Testis (tissue), 3 donors: ENCODE results near the gene FHOD3. TPM values are rescaled to one million over a fixed set of nuclear protein-coding genes. Genes with fewer than 3 reads are reported as not detected.
A peak's percentile ranks its signal among the peaks of the same experiment; 100 is the strongest.

Experiments
- DNase-seq: peaks from one replicate; pipeline ENCODE4 v3.0.0-alpha.2; 2019
- H3K27ac ChIP-seq, 2 donors: fragments of 200-600 bp; sonication (generic); one replicate each; pipeline ENCODE4 v1.5.1; 2019
- H3K27me3 ChIP-seq: fragments of 200-600 bp; sonication (generic); one replicate; pipeline ENCODE4 v1.5.1; 2019
- H3K36me3 ChIP-seq: fragments of 200-600 bp; sonication (generic); one replicate; pipeline ENCODE4 v1.5.1; 2017; ENCODE audit warnings: low read depth; ENCODE audit errors: missing control alignments
- H3K4me1 ChIP-seq: fragments of 200-600 bp; sonication (generic); one replicate; pipeline ENCODE4 v1.5.1; 2019
- H3K4me3 ChIP-seq, 2 donors: fragments of 200-600 bp; sonication (generic); one replicate each; pipeline ENCODE4 v1.5.1; 2017 to 2019
- H3K9me3 ChIP-seq: fragments of 200-600 bp; sonication (generic); one replicate; pipeline ENCODE4 v1.5.1; 2017
- POLR2A ChIP-seq: fragments of 450-650 bp; IDR thresholded peaks from one replicate; pipeline ENCODE4 v1.6.1; 2017; ENCODE audit warnings: antibody characterized with exemption, mild to moderate bottlenecking, moderate library complexity
- WGBS, 2 donors: methylation state at CpG; one replicate each; pipeline ENCODE4 v1.1.5; 2018; 5-methylcytosine and 5-hydroxymethylcytosine counted together
- intact Hi-C: fragments of 100-400 bp; cut with DNase I; formaldehyde crosslinking; loops from one replicate; pipeline ENCODE4 v1.15.1; 2023; ENCODE audit warnings: low total_unique reads
- polyA plus RNA-seq: library from polyadenylated mRNA; stranded (reverse); fragments of 350-450 nt; fragmentation: Illumina TruSeq; extraction: RNeasy Lipid Tissue Mini Kit (QIAGEN cat#74804); gene quantifications from one replicate; pipeline ENCODE4 v1.2.3, GENCODE V29; 2014; ENCODE audit warnings: low read depth, low replicate concordance; ENCODE audit not compliant: insufficient read depth
- total RNA-seq, 2 donors: library from RNA; depleted of rRNA; stranded (reverse); fragments of >200 nt; gene quantifications; one replicate each; pipeline ENCODE4 v1.2.3, GENCODE V29; 2016
- TF ChIP-seq, protein P1 (sequence below), 3 experiments: fragments of 450-650 bp in 2 of 3; fragments of 200-600 bp in 1 of 3; sonication (generic) in 1 of 3; IDR thresholded peaks; one replicate each; pipeline ENCODE4 v1.5.1; 2016 to 2019; ENCODE audit warnings: antibody characterized with exemption in 3 of 3, mild to moderate bottlenecking in 2 of 3, moderate library complexity in 1 of 3

The FHOD3 gene
- total and polyA plus RNA-seq, 3 donors from 2014 or later, result 6.5 to 46.8 (median 37.3) TPM

DNA sequence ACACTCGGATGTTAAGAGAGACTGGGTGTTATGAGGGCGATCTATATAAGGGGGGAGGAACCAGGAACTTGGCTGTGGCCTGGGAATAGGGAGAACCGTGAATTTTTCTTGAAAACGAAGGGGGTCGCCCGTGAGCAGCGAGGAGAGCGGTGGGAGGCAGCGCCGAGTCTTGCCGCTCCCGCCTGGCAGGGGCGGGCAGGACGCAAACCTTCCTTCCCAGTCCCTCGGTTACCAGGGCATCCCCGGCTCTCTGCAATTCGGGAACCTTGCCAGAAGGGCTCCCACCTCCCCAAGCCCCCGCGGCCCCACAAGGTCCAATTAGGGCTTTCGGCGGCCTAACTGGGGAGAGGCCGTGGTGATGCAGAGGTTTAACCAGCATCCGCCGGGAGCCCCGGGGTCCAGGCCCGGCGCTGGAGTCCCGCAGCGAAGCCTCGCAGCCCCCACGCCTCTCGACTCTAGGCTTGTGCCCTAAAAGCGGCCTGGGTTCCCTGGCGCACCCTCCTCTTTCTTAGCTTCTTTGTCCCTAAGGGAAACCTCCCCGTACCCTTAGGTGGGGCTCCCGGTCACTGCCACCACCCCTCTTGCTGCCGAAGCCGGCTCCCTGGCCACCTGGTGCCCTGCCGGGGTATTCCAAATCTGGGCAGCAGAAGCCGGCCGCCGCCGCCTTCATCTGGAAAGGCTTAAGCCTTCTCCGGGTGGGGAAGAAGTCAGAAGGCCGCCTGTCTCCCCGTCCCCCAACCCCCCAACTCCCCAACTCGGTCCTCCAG lies 680 bp upstream of the FHOD3 start:
- Histone ChIP-seq H3K36me3 (no peaks in the 10 kb centered on the region), H3K4me1 (peaks cover 4% of the 10 kb centered on the region), H3K27ac (no peak overlapping the region), H3K27me3 (no peaks in the 10 kb centered on the region), H3K9me3 (no peaks in the 10 kb centered on the region), H3K4me3 (peak overlapping the region; percentile 63 to 77)
- intact Hi-C loops, result no loop called here
- TF ChIP-seq, protein P1, sequence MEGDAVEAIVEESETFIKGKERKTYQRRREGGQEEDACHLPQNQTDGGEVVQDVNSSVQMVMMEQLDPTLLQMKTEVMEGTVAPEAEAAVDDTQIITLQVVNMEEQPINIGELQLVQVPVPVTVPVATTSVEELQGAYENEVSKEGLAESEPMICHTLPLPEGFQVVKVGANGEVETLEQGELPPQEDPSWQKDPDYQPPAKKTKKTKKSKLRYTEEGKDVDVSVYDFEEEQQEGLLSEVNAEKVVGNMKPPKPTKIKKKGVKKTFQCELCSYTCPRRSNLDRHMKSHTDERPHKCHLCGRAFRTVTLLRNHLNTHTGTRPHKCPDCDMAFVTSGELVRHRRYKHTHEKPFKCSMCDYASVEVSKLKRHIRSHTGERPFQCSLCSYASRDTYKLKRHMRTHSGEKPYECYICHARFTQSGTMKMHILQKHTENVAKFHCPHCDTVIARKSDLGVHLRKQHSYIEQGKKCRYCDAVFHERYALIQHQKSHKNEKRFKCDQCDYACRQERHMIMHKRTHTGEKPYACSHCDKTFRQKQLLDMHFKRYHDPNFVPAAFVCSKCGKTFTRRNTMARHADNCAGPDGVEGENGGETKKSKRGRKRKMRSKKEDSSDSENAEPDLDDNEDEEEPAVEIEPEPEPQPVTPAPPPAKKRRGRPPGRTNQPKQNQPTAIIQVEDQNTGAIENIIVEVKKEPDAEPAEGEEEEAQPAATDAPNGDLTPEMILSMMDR (IDR thresholded peaks at IDR 0.05), result peak in 2 of 3 experiments; percentile 15 to 52
- no peak for TF ChIP-seq POLR2A
- WGBS, 2 donors, result 1 to 2% methylated on average over 24 to 47 of the region's 47 CpGs
- peak; percentile 83 for DNase-seq

DNA sequence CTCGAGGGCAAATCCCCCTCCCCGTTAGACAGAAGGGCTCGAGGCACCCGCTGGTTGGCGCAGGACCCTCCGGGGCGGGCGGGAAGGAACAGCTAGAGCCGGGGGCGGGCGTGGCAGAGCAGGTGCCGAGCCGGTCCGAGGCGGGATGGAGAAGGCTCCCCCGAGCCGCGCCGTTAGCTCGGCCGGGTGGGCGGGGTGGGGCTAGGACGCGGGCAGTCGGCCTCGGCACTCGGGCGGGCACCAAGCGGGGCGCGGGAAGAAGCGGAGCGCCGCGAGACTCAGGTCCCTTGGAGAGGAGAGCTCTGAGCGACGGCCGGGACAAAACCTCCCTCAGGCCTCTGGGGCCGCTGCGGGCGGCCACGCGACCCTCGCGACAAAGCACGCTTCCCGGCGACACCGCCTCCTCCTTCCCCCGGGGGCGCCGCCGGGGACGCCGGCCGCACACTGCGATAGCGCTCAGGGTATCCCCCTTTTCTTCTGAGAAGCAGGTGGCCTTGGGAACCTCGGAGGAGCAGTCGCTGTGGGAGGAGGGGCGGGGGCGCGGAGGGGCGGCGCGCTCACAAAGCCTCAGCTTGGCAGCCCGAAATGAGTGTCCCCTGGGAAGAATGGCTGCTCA lies 721 bp downstream of the FHOD3 start:
- 1 to 3% methylated on average over 7 to 58 of the region's 67 CpGs for WGBS, 2 donors
- DNase-seq, result no peak
- H3K27ac ChIP-seq, result no peak overlapping the region
- H3K4me3 ChIP-seq, result peak overlapping the region; percentile 63 to 77
- no peaks in the 10 kb centered on the region for H3K27me3 ChIP-seq
- H3K36me3 ChIP-seq, result no peaks in the 10 kb centered on the region
- peaks cover 4% of the 10 kb centered on the region for H3K4me1 ChIP-seq
- intact Hi-C loops, result no loop called here
- TF ChIP-seq, protein P1 (IDR thresholded peaks at IDR 0.05), result no peak
- TF ChIP-seq POLR2A, result no peak
- no peaks in the 10 kb centered on the region for H3K9me3 ChIP-seq

DNA sequence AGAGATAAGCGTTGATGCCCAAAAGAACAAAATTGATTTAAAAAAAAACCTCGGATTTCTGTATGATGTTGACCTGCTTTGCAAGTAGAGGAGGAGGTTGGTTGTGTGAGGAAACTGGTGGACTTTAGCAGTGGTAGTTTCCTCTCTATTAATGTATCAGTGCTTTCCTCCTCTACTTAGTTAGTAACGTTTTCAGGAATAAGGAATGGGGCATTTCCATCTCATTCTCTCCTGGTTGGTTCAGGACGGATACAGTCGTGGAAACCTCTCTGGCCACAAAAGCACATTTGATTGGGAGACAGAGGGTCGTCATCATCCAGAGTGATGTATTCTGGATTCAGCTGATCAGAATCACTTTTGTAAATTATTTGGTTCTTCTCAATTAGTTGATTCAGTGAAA lies 1.5 kb downstream of the FHOD3 start:
- Histone ChIP-seq H3K27me3 (no peaks in the 10 kb centered on the region), H3K4me3 (peak overlapping the region in 1 of 2 donors; percentile 77), H3K9me3 (no peaks in the 10 kb centered on the region), H3K27ac (no peak overlapping the region), H3K4me1 (peaks cover 4% of the 10 kb centered on the region), H3K36me3 (no peaks in the 10 kb centered on the region)
- no peak for DNase-seq
- WGBS, 2 donors, result 48 to 65% methylated on average over 6 of the region's 6 CpGs
- no peak for TF ChIP-seq POLR2A
- TF ChIP-seq, protein P1 (IDR thresholded peaks at IDR 0.05), result no peak
- intact Hi-C loops, result no loop called here

DNA sequence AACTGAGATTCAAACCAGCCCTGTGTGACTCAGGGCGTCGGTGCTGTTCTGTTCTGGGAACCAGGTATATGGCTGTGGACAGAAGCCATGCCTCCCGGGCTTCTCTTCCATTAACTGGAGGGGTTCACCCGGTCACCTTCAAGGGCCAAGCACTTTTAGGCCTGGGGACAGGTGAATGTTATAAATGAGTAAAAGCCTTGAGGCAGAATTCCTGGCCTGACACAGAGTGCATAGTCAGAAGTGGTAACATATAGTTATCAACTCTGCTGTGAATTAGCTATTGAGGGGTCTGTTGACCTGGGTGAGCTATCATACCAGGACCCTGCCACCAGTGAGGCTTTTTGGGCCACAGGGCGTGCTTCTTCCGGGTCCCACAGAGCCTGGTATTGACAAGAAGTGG lies 2.7 kb downstream of the FHOD3 start:
- DNase-seq, result no peak
- Histone ChIP-seq H3K27ac (no peak overlapping the region), H3K36me3 (no peaks in the 10 kb centered on the region), H3K4me1 (peaks cover 8% of the 10 kb centered on the region), H3K4me3 (no peak overlapping the region), H3K9me3 (no peaks in the 10 kb centered on the region), H3K27me3 (no peaks in the 10 kb centered on the region)
- intact Hi-C loops, result no loop called here
- TF ChIP-seq POLR2A, result no peak
- TF ChIP-seq, protein P1 (IDR thresholded peaks at IDR 0.05), result no peak
- 75 to 89% methylated on average over 6 of the region's 6 CpGs for WGBS, 2 donors
